SK-N-SH treated with all-trans-retinoic acid at 6 μM for 48 hours (cell line): ENCODE data around the gene KIFBP.

Experiments
- ATAC-seq: fragments of 200-7000 bp; cut with Tn5 transposase; 3 replicates; pipeline ENCODE4 v1.9.1; 2020; ENCODE audit warnings: mild to moderate bottlenecking, moderate library complexity
- ARNTL ChIP-seq: fragments of 450-650 bp; formaldehyde crosslinking; IDR thresholded peaks from 2 replicates; pipeline ENCODE4 v1.5.0; 2020; ENCODE audit warnings: low read depth, mild to moderate bottlenecking, moderate library complexity, borderline replicate concordance
- BACH2 ChIP-seq: fragments of 250-450 bp; sonication (Bioruptor Pico); IDR thresholded peaks from 2 replicates; pipeline ENCODE4 v1.9.0; 2021; ENCODE audit warnings: mild to moderate bottlenecking, borderline replicate concordance
- CREB5 ChIP-seq: fragments of 250-450 bp; sonication (Bioruptor Pico); IDR thresholded peaks from 2 replicates; pipeline ENCODE4 v1.5.1; 2020; ENCODE audit warnings: low read depth, mild to moderate bottlenecking, moderate library complexity
- ESRRG ChIP-seq: fragments of 250-450 bp; sonication (Bioruptor Pico); IDR thresholded peaks from 2 replicates; pipeline ENCODE4 v1.6.1; 2021; ENCODE audit warnings: mild to moderate bottlenecking
- GLIS3 ChIP-seq: fragments of 250-450 bp; sonication (Bioruptor Pico); IDR thresholded peaks from 2 replicates; pipeline ENCODE4 v1.5.0; 2020; ENCODE audit warnings: mild to moderate bottlenecking, moderate library complexity
- ISL1 ChIP-seq: fragments of 250-450 bp; sonication (Bioruptor Pico); IDR thresholded peaks from 2 replicates; pipeline ENCODE4 v2.1.2; 2022; ENCODE audit warnings: mild to moderate bottlenecking, moderate library complexity
- OSR1 ChIP-seq: fragments of 250-450 bp; sonication (Bioruptor Pico); IDR thresholded peaks from 2 replicates; pipeline ENCODE4 v1.8.0; 2022; ENCODE audit warnings: moderate library complexity, mild to moderate bottlenecking, inconsistent platforms
- POU6F1 ChIP-seq: fragments of 250-450 bp; sonication (Bioruptor Pico); IDR thresholded peaks from 2 replicates; pipeline ENCODE4 v1.8.0; 2021; ENCODE audit warnings: low read depth, mild to moderate bottlenecking, moderate library complexity, borderline replicate concordance
- PPARA ChIP-seq: fragments of 250-450 bp; sonication (Bioruptor Pico); IDR thresholded peaks from 2 replicates; pipeline ENCODE4 v1.5.0; 2020; ENCODE audit warnings: mild to moderate bottlenecking, borderline replicate concordance
- RARB ChIP-seq: fragments of 250-450 bp; sonication (Bioruptor Pico); IDR thresholded peaks from 2 replicates; pipeline ENCODE4 v1.8.0; 2021; ENCODE audit warnings: mild to moderate bottlenecking, moderate library complexity
- TCF4 ChIP-seq: fragments of 250-450 bp; sonication (Bioruptor Pico); IDR thresholded peaks from 2 replicates; pipeline ENCODE4 v1.8.0; 2021; ENCODE audit warnings: mild to moderate bottlenecking, moderate library complexity, borderline replicate concordance
- TSHZ2 ChIP-seq: fragments of 250-450 bp; sonication (Bioruptor Pico); IDR thresholded peaks from 2 replicates; pipeline ENCODE4 v1.5.0; 2020; ENCODE audit warnings: mild to moderate bottlenecking, moderate library complexity
- ZC3H10 ChIP-seq: fragments of 250-450 bp; sonication (Bioruptor Pico); IDR thresholded peaks from 2 replicates; pipeline ENCODE4 v1.5.1; 2021; ENCODE audit warnings: mild to moderate bottlenecking, moderate library complexity
- ZFP3 ChIP-seq: fragments of 250-450 bp; sonication (Bioruptor Pico); IDR thresholded peaks from 2 replicates; pipeline ENCODE4 v1.5.0; 2020; ENCODE audit warnings: mild to moderate bottlenecking, moderate library complexity
- ZFP30 ChIP-seq: fragments of 450-650 bp; formaldehyde crosslinking; IDR thresholded peaks from 2 replicates; pipeline ENCODE4 v1.5.0; 2022; ENCODE audit warnings: mild to moderate bottlenecking, moderate library complexity
- ZNF565 ChIP-seq: fragments of 450-650 bp; formaldehyde crosslinking; conservative IDR thresholded peaks from 2 replicates; pipeline ENCODE4 v1.5.0; 2020; ENCODE audit warnings: low read depth, mild to moderate bottlenecking, moderate library complexity
- ZNF70 ChIP-seq: fragments of 450-650 bp; formaldehyde crosslinking; IDR thresholded peaks from 2 replicates; pipeline ENCODE4 v1.5.0; 2020; ENCODE audit warnings: mild to moderate bottlenecking, moderate library complexity
- ZNF8 ChIP-seq: fragments of 450-650 bp; formaldehyde crosslinking; IDR thresholded peaks from 2 replicates; pipeline ENCODE4 v1.5.0; 2020; ENCODE audit warnings: mild to moderate bottlenecking, moderate library complexity

The KIFBP gene

GRCh38 chr10:68988530-68989316 lies at the start of gene KIFBP:
Gene KIFBP (plus strand): TSS chr10:68988803. CDS start chr10:68988833, 30 bp downstream.
- TF ChIP-seq POU6F1 (CRISPR knock-in tag) (0 out of 2 replicates have a peak, but pooled peaks have one; percentile 62), ISL1 (CRISPR knock-in tag) (no peak)
- ATAC-seq, result peak; percentile 92

- ATAC-seq, result no peak
- TF ChIP-seq ZNF8 (no peak), BACH2 (CRISPR knock-in tag) (no peak), CREB5 (CRISPR knock-in tag) (no peak), ZFP30 (CRISPR knock-in tag) (no peak), ZNF70 (no peak), ARNTL (CRISPR knock-in tag) (no peak), ISL1 (CRISPR knock-in tag) (no peak), OSR1 (CRISPR knock-in tag) (no peak), ZC3H10 (CRISPR knock-in tag) (no peak), GLIS3 (no peak), TSHZ2 (CRISPR knock-in tag) (no peak), POU6F1 (CRISPR knock-in tag) (no peak), PPARA (CRISPR knock-in tag) (no peak)
Observed at GRCh38 chr10:68938884-68939283, 49.7 kb upstream of the KIFBP start.

GRCh38 chr10:68940917-68941316 lies 47.7 kb upstream of the KIFBP start:
- peak; percentile 66 for ATAC-seq

GRCh38 chr10:68950598-68950997 lies 38.0 kb upstream of the KIFBP start:
- no peak for TF ChIP-seq ZFP3 (CRISPR knock-in tag)
- no peak for TF ChIP-seq ESRRG (CRISPR knock-in tag)
- no peak for TF ChIP-seq PPARA (CRISPR knock-in tag)
- no peak for TF ChIP-seq ZC3H10 (CRISPR knock-in tag)
- TF ChIP-seq GLIS3, result no peak
- TF ChIP-seq ZNF8, result no peak
- no peak for TF ChIP-seq TCF4 (CRISPR knock-in tag)
- no peak for TF ChIP-seq ZNF70
- no peak for TF ChIP-seq TSHZ2 (CRISPR knock-in tag)
- no peak for TF ChIP-seq RARB (CRISPR knock-in tag)
- TF ChIP-seq ZNF565 (CRISPR knock-in tag), result no peak
- TF ChIP-seq, all 23 proteins: peak for 0
- no peak for ATAC-seq
